Stimulated activated CD4-positive, alpha-beta T cell treated with anti-CD3 and anti-CD28 coated beads, Interleukin-4, amount 100 ng/mL, for 48 hours (primary cell): Measurements from ENCODE around the gene CCDC106.

ENCODE experiments used
- DNase-seq, 2 donors: peaks; one replicate each; pipeline ENCODE4 v3.0.0-alpha.2; 2020; ENCODE audit warnings: low read depth in 2 of 2

Gene CCDC106

GRCh38 chr19:55668603-55669348, 20.8 kb downstream of the CCDC106 start:
- DNase-seq: no peak

GRCh38 chr19:55669418-55670279, 21.6 kb downstream of the CCDC106 start:
- no peak for DNase-seq

- DNase-seq: no peak
Observed at GRCh38 chr19:55670280-55671053, 22.5 kb downstream of the CCDC106 start.

- no peak for DNase-seq
Observed at GRCh38 chr19:55671054-55671378, 23.0 kb downstream of the CCDC106 start.

GRCh38 chr19:55672418-55672817, 24.4 kb downstream of the CCDC106 start:
- no peak for DNase-seq

- no peak for DNase-seq
Observed at GRCh38 chr19:55673465-55673864, 25.5 kb downstream of the CCDC106 start.

GRCh38 chr19:55673889-55674288, 25.9 kb downstream of the CCDC106 start:
- DNase-seq: no peak

GRCh38 chr19:55674459-55674840, 26.4 kb downstream of the CCDC106 start:
- DNase-seq: no peak

GRCh38 chr19:55674841-55675660, 27.0 kb downstream of the CCDC106 start, which contains the start of gene EPN1:
Gene EPN1, plus strand, starts transcription at chr19:55675226. Its CDS starts 3,402 bp downstream, at chr19:55678628.
- peak; percentile 95 to 97 for DNase-seq

- no peak for DNase-seq
Observed at GRCh38 chr19:55675661-55676354, 27.8 kb downstream of the CCDC106 start.

GRCh38 chr19:55676383-55676782, 28.4 kb downstream of the CCDC106 start:
- no peak for DNase-seq

GRCh38 chr19:55676889-55677505, 29.0 kb downstream of the CCDC106 start:
- no peak for DNase-seq

- no peak for DNase-seq
Observed at GRCh38 chr19:55677572-55678028, 29.6 kb downstream of the CCDC106 start.

GRCh38 chr19:55678121-55678671, 30.2 kb downstream of the CCDC106 start:
- no peak for DNase-seq

- DNase-seq: no peak
Observed at GRCh38 chr19:55679343-55680257, 31.6 kb downstream of the CCDC106 start.

GRCh38 chr19:55680339-55681130, 32.5 kb downstream of the CCDC106 start:
- DNase-seq: no peak

GRCh38 chr19:55681131-55682092, 33.4 kb downstream of the CCDC106 start:
- DNase-seq: no peak
